Measurements from ENCODE around the gene EEFSEC.

- TF ChIP-seq, protein P1, sequence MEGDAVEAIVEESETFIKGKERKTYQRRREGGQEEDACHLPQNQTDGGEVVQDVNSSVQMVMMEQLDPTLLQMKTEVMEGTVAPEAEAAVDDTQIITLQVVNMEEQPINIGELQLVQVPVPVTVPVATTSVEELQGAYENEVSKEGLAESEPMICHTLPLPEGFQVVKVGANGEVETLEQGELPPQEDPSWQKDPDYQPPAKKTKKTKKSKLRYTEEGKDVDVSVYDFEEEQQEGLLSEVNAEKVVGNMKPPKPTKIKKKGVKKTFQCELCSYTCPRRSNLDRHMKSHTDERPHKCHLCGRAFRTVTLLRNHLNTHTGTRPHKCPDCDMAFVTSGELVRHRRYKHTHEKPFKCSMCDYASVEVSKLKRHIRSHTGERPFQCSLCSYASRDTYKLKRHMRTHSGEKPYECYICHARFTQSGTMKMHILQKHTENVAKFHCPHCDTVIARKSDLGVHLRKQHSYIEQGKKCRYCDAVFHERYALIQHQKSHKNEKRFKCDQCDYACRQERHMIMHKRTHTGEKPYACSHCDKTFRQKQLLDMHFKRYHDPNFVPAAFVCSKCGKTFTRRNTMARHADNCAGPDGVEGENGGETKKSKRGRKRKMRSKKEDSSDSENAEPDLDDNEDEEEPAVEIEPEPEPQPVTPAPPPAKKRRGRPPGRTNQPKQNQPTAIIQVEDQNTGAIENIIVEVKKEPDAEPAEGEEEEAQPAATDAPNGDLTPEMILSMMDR (IDR thresholded peaks at IDR 0.05 in 8 of 11, conservative IDR thresholded peaks at IDR 0.05 in 3 of 11), result no peak
- no peak for TF ChIP-seq POLR2A (IDR thresholded peaks at IDR 0.05)
Measured at GRCh38 chr3:128180436-128180835, 27.2 kb downstream of the EEFSEC start.
